ENCODE results near the gene RHEBL1.

- TF ChIP-seq EP300 (IDR thresholded peaks at IDR 0.05; ENCODE audit: low read depth), result no peak
- no peak for TF ChIP-seq POLR2A (IDR thresholded peaks at IDR 0.05)
Measured at GRCh38 chr12:49054524-49054923, 15.3 kb downstream of the RHEBL1 start.

All from transverse colon (tissue), 1 donor.